IPS-NIHi11 (cell line): Measurements from ENCODE around the gene OLFML1.
"Not testable (repeated sequence)": the region's sequence is repeated elsewhere in the genome, so short reads cannot be mapped to it uniquely, and the experiment has no call there.

ENCODE experiments used
- DNase-seq: peaks from one replicate; pipeline ENCODE4 v3.0.0; 2012; ENCODE audit warnings: mixed read lengths, low spot score

Gene OLFML1

DNA sequence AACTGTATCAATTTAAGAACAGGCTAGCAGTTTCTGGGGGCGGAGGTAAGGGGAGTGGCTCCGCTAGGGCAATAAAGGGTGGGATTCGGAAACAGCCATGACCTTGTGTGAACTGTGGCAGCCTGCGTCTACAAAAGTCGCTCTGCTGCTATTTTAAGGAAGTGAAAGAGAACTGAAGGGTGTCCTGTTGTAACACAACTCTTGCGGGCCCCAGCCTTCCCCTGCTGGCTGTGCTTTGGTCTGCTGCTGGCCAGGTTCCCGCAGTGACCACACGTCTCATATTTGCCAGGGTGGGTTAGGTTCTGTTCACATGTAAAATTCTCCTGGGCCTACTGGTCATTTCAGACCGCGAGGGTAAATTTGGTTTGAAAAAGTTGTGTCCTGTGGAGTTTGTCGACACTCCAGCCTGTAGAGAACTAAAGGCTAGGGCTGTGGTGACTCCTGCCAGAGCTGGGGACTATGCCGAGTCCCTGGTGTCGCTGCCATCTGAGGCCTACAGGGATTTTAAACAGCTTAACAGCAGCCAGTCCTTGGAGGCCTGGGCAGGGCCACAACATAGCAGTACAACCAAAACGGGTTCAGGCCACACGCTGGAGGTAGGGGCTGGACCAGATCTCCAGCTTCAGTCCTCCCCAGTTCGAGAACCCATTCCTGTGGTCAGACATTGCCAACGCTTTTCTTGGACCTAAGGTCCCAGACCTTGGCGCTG lies 27.4 kb downstream of the OLFML1 start:
- DNase-seq = no peak

DNA sequence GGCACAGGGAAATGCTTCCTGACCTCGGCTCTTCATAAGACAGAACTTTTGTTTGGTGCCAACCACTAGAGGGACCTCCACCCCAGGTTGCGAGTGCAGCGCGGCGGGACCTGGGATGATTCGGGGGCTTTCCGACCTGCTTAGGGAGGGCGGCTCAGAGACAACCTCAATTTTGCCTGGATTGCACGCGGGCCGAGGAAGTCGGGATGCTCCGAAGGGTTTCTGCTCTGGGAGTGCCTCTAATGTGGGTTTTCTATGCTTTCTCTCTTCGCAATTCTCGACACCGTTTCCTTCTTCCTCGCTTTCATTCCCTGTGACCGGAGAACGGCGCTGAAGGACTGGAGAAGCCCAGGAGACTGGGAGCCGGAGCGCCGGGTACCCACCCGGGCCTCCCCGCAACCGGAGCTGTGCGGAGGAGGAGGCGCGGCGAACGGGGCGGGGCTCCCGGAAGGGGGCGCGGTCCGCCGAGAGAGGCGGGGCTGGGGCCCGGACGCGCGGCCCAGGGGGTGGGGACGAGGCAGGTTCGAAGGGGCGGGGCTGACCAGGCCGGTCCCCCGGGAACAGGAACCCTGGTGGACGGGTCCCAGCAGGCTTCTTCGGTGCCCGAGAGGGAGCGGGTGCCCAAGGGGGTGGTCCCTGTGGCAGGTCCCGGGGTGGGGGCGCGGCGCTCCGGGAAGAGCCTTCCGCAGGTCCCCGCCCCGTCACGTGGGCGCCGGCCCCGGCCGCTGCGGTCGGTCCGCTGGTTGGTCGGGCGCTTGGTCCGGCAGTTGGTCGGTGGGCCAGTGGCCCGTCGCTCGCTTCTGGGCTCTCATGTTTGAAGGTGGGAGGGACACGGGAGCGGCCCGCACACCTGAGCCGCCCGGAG lies 28.2 kb downstream of the OLFML1 start, which contains the start of gene PPFIBP2:
PPFIBP2 (plus strand) TSS at position 766 of the 865 bp plus-strand sequence. CDS start 35,477 bp downstream, outside the sequence.
- DNase-seq = peak; percentile 98

DNA sequence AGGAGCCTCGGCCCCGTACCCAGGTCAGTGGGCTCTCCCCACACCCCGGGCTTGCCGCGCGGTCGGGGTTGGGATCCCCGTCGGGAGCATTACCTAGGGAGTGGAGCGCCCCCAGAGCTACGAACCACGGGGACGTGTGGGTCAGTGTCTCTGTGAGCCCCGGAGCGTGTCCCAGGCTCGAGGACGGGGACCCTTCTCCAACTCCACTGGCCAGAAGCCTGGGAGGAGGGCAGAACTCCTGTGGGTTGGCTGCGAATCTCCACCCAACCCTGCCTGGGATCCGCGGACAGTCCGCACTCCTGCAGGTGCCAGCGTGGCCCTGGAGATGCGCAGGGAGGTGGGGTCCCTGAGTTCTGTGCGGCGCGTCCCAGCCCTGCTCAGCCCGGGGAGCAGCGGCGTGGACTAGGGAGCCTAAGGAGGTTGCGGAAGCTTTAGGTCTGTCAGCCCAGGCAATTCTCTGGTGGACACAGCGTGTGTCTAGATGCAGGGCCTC lies 28.8 kb downstream of the OLFML1 start:
- DNase-seq = peak; percentile 34

DNA sequence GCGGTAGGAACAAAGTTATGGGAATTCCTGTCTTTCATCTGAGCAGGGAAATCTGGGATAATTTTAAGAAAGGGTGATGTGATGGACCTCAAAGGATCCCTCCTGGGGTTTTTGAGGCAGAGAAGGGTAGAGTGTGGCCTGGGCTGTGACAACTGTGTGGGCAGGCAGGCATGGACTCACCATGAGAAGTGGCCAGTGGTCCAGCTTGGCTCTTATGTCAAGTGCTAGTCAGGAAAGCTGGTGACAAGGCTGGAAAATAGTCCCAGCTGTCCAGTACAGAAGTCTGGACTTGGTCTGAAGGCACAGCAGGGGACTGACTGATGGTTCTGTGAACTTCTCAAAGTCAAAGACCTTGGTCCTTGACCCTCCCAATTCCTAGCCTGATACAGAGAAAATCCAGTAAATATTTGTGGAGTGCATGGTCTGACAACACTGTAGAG lies 30.2 kb downstream of the OLFML1 start:
- no peak for DNase-seq

DNA sequence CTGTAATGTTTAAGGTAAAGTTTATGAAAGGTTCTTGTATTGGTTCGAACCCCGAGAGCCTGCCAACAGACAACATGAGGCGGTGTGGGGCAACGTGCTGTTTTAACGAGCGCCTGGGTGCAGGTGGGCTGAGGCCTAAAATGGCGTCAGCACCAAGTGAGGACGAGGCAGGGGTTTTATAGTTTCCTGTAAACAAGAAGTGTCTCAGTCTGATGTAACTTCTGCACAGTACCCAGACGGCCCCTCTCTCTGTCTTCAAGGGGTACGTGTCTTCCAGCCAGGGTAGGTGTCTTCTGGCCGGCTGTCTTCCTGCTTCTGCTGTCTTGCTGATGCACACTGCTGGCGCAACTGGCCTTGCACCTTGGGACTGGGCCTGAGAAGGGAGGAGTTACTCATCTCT lies 31.2 kb downstream of the OLFML1 start:
- no peak for DNase-seq

DNA sequence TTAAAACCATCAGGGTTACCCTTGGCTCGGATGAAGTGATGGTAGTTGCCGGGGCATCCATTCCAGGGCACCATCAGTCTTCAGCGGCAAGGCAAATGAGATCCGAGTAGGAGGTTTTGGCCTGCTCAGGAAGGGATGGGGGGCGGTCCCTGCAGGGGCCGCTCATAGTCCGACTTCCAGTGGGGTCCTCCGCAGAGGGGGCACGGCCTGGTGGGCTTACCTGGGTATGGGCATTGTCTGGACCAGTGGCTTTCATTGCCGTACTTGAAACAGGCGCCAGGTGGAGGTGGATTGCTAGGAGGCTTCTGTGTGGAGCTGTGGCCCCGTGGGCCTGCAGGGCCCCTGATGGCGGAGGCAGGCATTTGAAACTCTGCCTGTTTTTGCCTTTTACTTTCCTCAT lies 32.4 kb downstream of the OLFML1 start:
- not testable (repeated sequence) for DNase-seq

DNA sequence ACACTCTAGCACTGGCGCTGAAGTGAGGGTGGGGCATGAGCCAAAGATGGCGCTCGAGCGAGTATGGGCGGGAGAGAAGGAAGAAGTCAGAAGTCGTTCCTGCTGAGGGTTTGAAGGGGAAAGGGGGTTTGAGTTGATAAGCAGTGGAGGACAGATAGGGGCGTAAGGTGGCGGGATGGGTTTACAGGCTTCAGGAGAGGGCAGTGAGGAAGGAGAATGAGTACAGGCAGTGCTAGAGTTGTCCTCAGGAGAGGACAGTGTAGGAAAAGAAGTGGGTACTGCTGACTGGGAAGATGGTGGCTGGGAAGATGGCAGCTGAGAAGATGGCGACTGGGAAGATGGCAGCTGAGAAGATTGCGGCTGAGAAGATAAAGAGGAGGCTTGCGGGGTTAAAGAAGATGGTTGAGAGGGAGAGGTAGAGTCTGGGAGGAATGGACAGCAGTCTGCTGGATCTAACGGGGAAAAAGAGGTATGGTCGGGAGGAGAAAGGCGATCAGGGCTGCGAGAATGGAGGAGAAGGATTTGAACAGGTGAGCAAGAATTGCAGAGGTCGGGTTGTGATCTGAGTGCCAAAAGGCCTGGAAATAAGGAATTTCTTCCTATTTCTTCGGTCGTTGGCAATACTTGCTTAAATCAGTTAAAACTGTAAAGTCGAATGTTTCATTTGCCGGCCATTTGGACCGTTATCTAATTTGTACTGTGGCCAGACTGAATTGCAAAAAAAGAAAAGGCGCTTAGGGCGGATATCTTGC lies 33.7 kb downstream of the OLFML1 start:
- DNase-seq = no peak

DNA sequence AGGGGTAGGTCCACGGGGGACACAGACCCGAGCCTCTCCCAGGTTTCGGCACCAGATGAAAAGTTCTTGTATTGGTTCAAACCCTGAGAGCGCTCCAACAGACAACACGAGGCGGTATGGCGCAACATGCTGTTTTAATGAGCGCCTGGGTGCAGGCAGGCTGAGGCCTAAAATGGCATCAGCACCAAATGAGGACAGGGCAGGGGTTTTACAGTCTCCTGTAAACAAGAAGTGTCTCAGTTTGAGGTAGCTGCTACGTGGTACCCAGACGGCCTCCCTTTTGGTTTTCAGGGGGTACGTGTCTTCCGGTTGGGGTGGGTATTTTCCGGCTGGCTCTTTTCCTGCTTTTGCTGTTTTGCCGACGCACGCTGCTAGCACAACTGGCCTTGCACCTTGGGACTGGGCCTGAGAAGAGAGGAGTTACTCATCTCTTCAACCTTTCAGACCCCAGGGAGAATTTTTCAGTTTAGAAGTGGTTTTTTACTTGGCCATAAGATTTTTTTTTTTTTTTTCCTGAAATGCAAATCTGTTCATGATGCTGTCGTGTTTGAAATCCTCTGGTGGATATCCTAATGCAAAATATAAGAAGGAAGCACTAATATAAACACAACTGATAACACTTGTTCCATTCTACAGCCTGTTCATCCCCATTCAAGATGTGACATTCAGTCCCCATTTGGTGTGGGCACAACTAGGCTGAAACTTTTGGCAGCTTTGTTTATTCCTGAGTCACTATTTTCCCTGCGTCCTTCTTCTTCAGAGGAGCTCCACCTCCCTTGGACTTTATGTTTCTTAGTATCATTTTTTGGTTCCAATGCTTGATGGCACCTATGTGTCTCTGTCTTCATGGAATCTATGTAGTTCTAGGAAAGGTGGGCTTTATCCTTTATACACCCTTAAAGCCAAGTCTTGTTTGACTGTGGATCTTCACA lies 35.0 kb downstream of the OLFML1 start:
- no peak for DNase-seq

DNA sequence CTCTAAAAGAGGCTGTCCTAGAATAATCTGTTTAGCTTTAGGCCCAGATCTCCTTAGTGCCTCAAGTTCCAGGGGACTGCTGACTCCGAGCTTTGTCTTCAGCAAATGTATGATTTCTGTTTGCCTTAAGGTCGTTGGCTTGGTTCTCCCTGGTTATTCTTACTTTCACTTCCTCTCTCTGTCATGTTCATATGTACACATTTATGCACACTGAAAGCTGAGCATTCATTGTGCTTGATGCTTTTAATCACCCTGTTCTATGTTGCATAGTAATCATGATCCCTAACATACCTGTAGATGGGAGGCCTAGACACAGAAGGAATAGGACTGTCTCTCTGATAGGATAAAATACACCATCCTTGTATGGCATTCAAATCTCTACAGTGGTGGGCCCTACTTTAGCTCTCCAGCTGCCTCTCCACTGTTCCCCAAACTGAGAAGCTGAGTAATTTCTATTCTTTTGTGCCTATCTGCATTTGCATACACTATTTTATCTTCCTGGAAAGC lies 35.7 kb downstream of the OLFML1 start:
- DNase-seq = no peak

DNA sequence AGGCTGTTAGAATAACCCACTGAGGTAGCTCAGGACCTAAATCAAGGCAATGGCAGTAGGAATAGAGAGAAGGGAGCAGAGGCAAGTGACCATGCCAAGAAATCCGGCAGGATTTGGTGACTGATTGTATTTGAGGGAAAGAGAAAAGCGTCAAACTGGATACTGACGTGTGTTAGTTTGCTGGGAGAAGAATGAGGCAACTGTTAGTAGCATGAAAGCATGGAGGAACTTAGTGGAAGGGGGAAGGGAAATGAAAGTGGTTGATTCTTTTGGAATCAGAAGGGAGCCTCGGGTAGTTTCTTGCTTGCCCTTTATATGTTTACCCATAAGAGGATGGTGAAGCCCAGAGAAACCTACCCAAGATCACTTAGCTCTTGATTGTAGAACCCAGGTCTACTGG lies 36.8 kb downstream of the OLFML1 start:
- DNase-seq = no peak

DNA sequence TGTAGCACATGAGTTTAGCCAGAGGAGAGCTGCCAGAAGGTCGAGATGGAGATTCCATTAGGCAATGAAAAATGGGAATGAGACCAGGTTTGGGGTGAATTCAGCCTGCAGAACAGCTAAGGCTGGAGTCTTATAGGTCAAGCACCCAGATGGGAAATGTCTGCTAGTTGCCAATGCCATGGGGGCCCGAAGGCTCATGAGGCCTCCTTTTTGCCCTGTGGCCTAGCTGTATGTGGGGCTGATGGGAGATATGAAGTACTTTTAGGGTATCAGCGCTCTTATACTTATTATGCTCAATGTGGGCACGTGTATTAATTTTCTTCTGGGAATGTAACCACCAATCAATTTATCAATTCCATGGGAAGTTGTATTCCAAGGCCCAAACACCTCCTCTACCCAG lies 37.2 kb downstream of the OLFML1 start:
- DNase-seq = no peak

DNA sequence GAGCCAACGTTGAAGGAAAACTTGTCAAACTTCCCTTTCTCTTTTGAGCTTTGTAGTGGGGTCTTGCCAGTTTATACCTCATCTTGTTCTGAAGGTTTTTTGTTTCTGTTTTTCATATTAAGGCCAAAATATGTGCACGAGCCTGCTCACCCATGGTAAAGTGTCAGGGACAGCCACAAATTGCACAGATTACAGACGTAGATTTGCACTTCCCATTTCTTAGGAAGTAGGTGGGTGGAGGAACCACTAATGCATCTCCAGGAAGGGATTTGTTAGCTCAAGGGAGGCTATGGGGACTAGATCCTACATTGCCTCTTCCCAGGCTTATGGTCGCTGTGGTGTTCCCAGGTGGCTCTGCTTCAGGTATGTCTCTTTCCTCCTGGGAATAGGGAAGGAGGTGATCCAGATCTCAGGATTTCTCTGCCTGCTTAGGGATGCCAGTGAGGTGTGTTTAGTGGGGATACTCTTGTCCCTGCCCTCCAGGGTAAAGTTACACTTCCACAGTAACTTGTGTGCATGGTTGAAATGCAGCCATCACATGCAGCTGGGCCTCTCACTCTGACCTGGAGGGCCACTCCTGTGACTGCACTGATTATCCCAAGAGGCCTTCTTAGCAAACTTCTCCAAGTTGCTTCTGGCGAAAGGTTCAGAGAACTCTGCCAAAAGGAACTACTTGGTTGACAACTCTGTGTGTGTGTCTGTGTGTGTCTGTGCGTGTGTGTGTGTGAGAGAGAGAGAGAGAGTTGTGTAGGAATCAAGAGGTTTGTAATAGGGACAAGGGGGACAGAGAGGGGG lies 38.3 kb downstream of the OLFML1 start:
- DNase-seq = no peak

DNA sequence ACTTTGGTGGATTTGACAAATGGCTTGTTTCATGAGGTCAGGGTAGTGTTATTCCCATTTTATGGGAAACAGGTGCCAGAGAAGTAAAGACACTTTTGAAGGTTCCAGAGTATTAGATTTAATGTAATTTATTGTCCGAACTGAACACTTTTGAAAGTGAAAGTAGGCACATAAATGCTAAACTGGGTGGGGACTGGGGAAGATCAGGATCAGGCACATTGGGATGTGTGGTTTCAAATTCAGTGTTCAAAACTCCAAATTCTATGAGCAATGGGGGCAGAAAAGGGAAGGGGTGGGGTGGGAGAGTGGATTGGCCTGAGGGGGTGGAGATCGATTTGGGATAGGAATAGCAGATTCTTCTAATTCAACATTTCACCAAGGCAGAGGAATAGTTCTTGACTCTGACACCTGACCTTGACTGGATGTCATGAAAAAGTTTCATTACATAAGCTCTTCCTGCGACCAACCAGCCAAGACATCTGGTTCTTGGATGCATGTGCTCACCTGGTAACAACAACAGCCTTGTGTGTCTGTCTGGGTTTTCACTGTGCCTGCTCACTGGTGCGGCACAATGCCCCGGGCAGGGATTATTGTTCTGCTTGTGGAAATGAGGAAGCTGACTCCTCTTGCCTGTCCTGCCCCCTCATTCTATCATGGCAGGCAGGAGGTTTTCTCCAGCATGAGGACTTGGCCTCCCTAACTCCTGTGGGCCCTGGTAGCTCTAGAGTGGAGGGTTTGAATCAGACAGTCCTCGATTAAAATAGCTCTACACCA lies 39.3 kb downstream of the OLFML1 start:
- DNase-seq = no peak

DNA sequence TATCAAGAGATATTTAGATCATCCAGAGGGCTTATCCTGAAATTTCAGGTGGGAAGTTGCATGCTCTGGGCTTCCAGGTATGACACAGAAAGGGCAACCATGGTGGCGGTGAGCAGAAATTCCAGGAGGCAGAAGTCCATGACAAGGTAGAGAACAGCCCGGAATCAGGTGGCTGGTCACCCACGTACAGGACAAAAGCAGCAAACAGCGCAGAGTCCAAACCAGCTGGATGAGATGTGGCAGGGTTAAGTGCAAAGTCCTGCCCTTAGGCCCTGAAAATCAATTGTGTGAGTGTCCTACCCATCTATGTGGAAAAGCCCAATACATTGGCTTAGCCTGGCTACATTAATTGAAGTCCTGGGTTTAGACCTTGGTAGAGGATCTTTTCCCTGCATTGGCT lies 40.1 kb downstream of the OLFML1 start:
- no peak for DNase-seq

DNA sequence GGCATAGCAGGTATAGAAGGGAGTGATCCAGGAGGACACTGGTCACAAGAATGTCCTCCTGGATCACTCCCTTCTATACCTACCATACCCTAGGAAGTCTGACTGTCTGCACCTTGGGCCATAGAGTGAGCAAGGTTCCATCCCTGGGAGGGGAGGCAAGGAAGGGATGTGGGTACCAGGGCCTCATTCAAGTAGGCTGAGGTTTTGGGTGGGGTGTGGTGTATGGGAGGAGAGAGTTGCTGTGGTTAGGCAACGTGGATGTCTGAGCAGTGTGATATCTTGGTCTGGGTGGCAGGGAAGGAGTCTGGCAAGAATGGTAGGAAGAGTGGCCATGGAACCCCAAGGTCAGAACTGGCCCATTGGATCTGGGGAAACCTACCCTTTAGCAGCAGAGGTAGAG lies 41.7 kb downstream of the OLFML1 start:
- no peak for DNase-seq

DNA sequence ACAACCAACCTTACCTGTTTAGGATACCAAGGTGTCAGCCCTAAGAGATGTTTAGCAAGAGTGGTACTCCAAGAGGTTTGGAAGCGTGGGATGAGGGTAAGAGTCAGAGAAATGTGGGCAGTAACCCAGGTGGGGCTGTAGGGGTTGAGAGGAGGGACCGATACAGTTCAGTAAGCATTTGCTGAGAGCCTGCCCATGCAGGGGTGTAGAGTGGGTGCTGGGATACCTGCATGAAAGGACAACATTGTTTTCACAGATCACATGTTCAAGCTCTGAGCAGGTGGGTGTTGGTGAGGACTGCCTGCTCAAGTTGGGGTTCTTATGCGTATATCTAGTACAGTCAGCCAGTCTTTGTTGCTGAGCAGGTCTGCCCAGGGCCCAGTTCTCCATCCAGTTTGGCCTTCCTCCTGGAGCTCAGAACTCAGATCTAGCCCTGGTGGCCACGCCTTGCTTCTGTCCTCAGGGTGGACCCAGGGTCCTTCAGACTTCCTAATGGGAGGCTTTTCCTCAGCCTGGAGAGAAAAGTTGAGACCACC lies 43.3 kb downstream of the OLFML1 start:
- DNase-seq = no peak

DNA sequence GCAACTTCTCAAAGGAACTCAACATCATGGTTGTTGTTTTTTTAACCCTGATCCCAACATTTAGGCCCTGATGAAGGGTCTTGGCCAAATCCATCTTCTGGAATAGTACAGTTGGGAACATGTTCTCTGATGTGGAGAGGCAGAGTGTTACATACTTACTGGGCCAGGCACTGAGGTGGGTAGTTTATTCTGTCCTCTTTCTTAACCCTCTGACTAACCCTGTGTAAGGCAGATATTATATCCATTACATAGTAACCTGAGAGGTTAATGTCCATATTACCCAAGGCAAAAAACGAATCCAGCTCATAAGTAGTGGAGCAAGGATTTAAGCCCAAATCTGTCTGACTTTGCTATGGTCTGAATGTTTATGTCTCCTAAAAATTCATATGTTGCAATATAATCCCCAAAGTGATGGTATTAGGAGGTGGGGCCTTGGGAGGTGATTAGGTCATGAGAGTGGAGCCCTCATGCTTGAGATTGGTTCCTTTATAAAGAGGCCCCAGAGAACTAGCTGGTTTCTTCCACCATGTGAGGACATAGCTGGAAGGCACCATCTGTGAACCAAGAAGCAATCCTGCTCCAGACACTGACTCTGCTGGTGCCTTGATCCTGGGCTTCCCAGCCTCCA lies 44.8 kb downstream of the OLFML1 start:
- DNase-seq = no peak

DNA sequence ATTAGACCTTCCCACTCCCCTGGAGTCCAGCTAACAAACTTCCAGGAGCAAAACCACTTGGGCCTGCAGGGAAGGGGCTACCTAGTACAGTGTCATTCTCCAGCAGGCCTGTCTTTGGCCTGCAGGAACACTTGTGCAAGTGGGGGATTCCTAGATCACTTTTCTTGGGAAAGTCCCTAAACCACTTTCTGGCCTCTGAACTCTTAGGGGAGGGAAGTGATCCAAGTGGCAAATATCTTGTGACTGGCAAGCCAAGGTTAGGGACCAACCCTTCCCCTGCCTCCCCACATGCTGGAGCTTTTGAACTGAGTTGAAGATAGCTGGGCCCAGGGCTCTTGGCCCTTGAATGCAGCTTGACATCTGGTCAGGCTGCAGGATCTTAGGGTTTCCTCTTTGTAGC lies 45.7 kb downstream of the OLFML1 start:
- no peak for DNase-seq
